K562 (cell line): ENCODE data around the gene USP20. TPM values are rescaled to one million over a fixed set of nuclear protein-coding genes. Genes with fewer than 3 reads are reported as not detected.

ENCODE experiments used
- ARID1B ChIP-seq: fragments of 450-650 bp; IDR thresholded peaks from 2 replicates; pipeline ENCODE4 v1.6.1; 2016; ENCODE audit warnings: antibody characterized with exemption, mild to moderate bottlenecking, inconsistent platforms
- FIP1L1 ChIP-seq: fragments of 200-400 bp; formaldehyde crosslinking; IDR thresholded peaks from 2 replicates; pipeline ENCODE4 v1.6.1; 2018; ENCODE audit warnings: mild to moderate bottlenecking, low read depth, low read length; ENCODE audit not compliant: poor library complexity, severe bottlenecking
- HMG20B ChIP-seq: fragments of 250-450 bp; sonication (Bioruptor Pico); IDR thresholded peaks from 2 replicates; pipeline ENCODE4 v1.5.0; 2021; ENCODE audit warnings: mild to moderate bottlenecking
- LARP7 ChIP-seq: fragments of 450-650 bp; IDR thresholded peaks from 2 replicates; pipeline ENCODE4 v1.6.1; 2016
- MAFF ChIP-seq: IDR thresholded peaks from 2 replicates; pipeline ENCODE4 v1.6.1; 2012; ENCODE audit warnings: low read length, improper control_type of control experiment
- MBD2 ChIP-seq: sonication (generic); IDR thresholded peaks from 2 replicates; pipeline ENCODE4 v1.6.1; 2016; ENCODE audit warnings: low read depth, borderline replicate concordance
- MTA3 ChIP-seq: fragments of 450-650 bp; formaldehyde crosslinking; IDR thresholded peaks from 2 replicates; pipeline ENCODE4 v1.6.1; 2017; ENCODE audit warnings: mild to moderate bottlenecking, borderline replicate concordance
- RBBP5 ChIP-seq: fragments of 200-600 bp; sonication (generic); IDR thresholded peaks from 2 replicates; pipeline ENCODE4 v1.6.1; 2012; ENCODE audit warnings: borderline replicate concordance, mild to moderate bottlenecking, low read length, control low read depth, inconsistent platforms; ENCODE audit not compliant: insufficient read depth, poor library complexity, severe bottlenecking
- SAP30 ChIP-seq: fragments of 200-600 bp; sonication (generic); IDR thresholded peaks from 2 replicates; pipeline ENCODE4 v1.6.1; 2012; ENCODE audit warnings: borderline replicate concordance, low read depth, mild to moderate bottlenecking, moderate library complexity, low read length, control low read depth, inconsistent platforms; ENCODE audit not compliant: insufficient read depth, poor library complexity, severe bottlenecking
- SMARCE1 ChIP-seq: fragments of 450-650 bp; IDR thresholded peaks from 2 replicates; pipeline ENCODE4 v1.7.1; 2016; ENCODE audit warnings: mild to moderate bottlenecking
- ZNF274 ChIP-seq: IDR thresholded peaks from 2 replicates; pipeline ENCODE4 v1.6.1; 2011; ENCODE audit warnings: low read depth, mild to moderate bottlenecking, low read length, moderate library complexity, borderline replicate concordance
- polyA plus RNA-seq, 8 experiments: library from polyadenylated mRNA; depleted of rRNA in 4 of 8; stranded (reverse) in 5 of 8; unstranded in 3 of 8; fragments of >200 nt; fragmentation: Nextera tagmentation in 2 of 8; fragmentation: Illumina TruSeq in 1 of 8; extraction: Ambion mirVana in 2 of 8; extraction: Trizol in 1 of 8; gene quantifications; 2 replicates each; pipeline versions ENCODE4 v1.2.1 to v1.2.3, GENCODE V29; 2011 to 2014; ENCODE audit warnings: inconsistent platforms in 1 of 8, missing spikeins in 1 of 8
- total RNA-seq, 7 experiments: library from RNA; depleted of rRNA in 6 of 7; stranded (reverse); fragments of >200 nt in 6 of 7; fragmentation: Illumina TruSeq in 2 of 7; extraction: Trizol in 2 of 7; gene quantifications; 2 replicates each; pipeline versions ENCODE4 v1.2.1 to v1.2.3, GENCODE V29; 2011 to 2021; ENCODE audit warnings: low replicate concordance in 1 of 7
- TF ChIP-seq, protein P1 (sequence below): fragments of 250-450 bp; sonication (Bioruptor Pico); IDR thresholded peaks from 2 replicates; pipeline ENCODE4 v1.5.0; 2021; ENCODE audit warnings: mild to moderate bottlenecking, borderline replicate concordance
- TF ChIP-seq, protein P2 (sequence below), 2 experiments: IDR thresholded peaks; 2 replicates each; pipeline ENCODE4 v1.6.1; 2012; ENCODE audit warnings: improper control_type of control experiment in 2 of 2, low read depth in 2 of 2, low read length in 2 of 2, borderline replicate concordance in 1 of 2
- TF ChIP-seq, protein P3 (sequence below): sonication (generic); formaldehyde crosslinking; IDR thresholded peaks from 2 replicates; pipeline ENCODE4 v1.9.0; 2022; ENCODE audit warnings: mild to moderate bottlenecking, missing genetic modification reagents
- TF ChIP-seq, protein P4 (sequence below), 3 experiments: IDR thresholded peaks in 2 of 3; conservative IDR thresholded peaks in 1 of 3; 2 replicates each; pipeline ENCODE4 v1.5.1; 2011 to 2012; ENCODE audit warnings: low read length in 3 of 3, mild to moderate bottlenecking in 3 of 3, control low read depth in 2 of 3, improper control_type of control experiment in 1 of 3, inconsistent platforms in 1 of 3, low read depth in 1 of 3, mixed read lengths in 1 of 3, moderate library complexity in 1 of 3; ENCODE audit not compliant: insufficient read depth in 2 of 3
- TF ChIP-seq, protein P5 (sequence below), 2 experiments: fragments of 450-650 bp; conservative IDR thresholded peaks; 2 replicates each; pipeline ENCODE4 v1.6.1; 2017; ENCODE audit warnings: mild to moderate bottlenecking in 2 of 2, moderate library complexity in 2 of 2

Gene USP20
- total and polyA plus RNA-seq, 9 of the 15 experiments (the other 6 are each of a cell fraction or from before 2014, with no cell fraction given), result 1.9 to 136 (median 49.1) TPM

DNA sequence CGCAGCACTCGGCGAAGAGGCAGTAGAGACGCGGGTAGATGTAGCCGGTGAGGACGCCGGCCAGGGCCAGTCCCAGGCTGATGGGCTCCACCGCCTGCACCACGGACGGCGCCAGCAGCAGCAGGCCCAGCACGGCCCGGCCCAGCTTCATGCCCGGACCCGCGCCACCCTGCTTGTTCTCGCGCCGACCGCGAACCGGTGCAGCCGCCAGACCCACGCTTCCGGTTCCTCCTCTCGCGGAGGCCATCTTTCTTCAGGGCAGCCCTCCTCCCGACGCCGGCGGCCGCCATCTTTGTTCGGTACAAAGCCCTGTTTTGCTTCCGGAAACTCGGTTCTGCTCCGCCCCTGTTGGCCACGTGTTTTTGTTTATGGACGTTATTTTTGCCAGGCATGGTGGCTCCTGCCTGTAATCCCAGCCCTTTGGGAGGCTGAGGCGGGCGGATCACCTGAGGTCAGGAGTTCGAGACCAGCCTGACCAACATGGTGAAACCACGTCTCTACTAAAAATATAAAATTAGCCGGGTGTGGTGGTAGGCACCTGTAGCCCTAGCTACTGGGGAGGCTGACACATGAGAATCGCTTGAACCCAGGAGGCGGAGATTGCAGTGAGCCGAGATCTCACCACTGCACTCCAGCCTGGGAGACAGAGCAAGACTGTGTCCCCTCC is 11.2 kb upstream of the USP20 start, which contains the start of gene TOR1A (continued):
- TF ChIP-seq, protein P1, sequence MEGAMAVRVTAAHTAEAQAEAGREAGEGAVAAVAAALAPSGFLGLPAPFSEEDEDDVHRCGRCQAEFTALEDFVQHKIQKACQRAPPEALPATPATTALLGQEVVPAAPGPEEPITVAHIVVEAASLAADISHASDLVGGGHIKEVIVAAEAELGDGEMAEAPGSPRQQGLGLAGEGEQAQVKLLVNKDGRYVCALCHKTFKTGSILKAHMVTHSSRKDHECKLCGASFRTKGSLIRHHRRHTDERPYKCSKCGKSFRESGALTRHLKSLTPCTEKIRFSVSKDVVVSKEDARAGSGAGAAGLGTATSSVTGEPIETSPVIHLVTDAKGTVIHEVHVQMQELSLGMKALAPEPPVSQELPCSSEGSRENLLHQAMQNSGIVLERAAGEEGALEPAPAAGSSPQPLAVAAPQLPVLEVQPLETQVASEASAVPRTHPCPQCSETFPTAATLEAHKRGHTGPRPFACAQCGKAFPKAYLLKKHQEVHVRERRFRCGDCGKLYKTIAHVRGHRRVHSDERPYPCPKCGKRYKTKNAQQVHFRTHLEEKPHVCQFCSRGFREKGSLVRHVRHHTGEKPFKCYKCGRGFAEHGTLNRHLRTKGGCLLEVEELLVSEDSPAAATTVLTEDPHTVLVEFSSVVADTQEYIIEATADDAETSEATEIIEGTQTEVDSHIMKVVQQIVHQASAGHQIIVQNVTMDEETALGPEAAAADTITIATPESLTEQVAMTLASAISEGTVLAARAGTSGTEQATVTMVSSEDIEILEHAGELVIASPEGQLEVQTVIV, result no peak
- no peak for TF ChIP-seq HMG20B (CRISPR knock-in tag)
- TF ChIP-seq, protein P2, sequence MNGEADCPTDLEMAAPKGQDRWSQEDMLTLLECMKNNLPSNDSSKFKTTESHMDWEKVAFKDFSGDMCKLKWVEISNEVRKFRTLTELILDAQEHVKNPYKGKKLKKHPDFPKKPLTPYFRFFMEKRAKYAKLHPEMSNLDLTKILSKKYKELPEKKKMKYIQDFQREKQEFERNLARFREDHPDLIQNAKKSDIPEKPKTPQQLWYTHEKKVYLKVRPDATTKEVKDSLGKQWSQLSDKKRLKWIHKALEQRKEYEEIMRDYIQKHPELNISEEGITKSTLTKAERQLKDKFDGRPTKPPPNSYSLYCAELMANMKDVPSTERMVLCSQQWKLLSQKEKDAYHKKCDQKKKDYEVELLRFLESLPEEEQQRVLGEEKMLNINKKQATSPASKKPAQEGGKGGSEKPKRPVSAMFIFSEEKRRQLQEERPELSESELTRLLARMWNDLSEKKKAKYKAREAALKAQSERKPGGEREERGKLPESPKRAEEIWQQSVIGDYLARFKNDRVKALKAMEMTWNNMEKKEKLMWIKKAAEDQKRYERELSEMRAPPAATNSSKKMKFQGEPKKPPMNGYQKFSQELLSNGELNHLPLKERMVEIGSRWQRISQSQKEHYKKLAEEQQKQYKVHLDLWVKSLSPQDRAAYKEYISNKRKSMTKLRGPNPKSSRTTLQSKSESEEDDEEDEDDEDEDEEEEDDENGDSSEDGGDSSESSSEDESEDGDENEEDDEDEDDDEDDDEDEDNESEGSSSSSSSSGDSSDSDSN (IDR thresholded peaks at IDR 0.05; ENCODE audit: borderline replicate concordance in 1 of 2, low read depth in 2 of 2, low read length in 2 of 2), result 0 out of 4 replicates have a peak, but pooled peaks of 1 of the 2 experiments have one; percentile 67
- no peak for TF ChIP-seq LARP7
- TF ChIP-seq ZNF274, result no peak
- TF ChIP-seq MBD2, result peak; percentile 90
- TF ChIP-seq, protein P3, sequence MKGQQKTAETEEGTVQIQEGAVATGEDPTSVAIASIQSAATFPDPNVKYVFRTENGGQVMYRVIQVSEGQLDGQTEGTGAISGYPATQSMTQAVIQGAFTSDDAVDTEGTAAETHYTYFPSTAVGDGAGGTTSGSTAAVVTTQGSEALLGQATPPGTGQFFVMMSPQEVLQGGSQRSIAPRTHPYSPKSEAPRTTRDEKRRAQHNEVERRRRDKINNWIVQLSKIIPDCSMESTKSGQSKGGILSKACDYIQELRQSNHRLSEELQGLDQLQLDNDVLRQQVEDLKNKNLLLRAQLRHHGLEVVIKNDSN (CRISPR knock-in tag), result peak; percentile 96
- no peak for TF ChIP-seq SMARCE1
- TF ChIP-seq, protein P4, sequence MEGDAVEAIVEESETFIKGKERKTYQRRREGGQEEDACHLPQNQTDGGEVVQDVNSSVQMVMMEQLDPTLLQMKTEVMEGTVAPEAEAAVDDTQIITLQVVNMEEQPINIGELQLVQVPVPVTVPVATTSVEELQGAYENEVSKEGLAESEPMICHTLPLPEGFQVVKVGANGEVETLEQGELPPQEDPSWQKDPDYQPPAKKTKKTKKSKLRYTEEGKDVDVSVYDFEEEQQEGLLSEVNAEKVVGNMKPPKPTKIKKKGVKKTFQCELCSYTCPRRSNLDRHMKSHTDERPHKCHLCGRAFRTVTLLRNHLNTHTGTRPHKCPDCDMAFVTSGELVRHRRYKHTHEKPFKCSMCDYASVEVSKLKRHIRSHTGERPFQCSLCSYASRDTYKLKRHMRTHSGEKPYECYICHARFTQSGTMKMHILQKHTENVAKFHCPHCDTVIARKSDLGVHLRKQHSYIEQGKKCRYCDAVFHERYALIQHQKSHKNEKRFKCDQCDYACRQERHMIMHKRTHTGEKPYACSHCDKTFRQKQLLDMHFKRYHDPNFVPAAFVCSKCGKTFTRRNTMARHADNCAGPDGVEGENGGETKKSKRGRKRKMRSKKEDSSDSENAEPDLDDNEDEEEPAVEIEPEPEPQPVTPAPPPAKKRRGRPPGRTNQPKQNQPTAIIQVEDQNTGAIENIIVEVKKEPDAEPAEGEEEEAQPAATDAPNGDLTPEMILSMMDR (IDR thresholded peaks at IDR 0.05 in 2 of 3, conservative IDR thresholded peaks at IDR 0.05 in 1 of 3; ENCODE audit: insufficient read depth in 2 of 3, low read depth in 1 of 3, low read length in 3 of 3), result no peak; a peak in 1 of 6 replicates
- TF ChIP-seq FIP1L1, result peak; percentile 64
- TF ChIP-seq MAFF, result no peak
- TF ChIP-seq RBBP5, result peak; percentile 76
- TF ChIP-seq SAP30, result peak; percentile 98
- peak; percentile 96 for TF ChIP-seq MTA3
- TF ChIP-seq, protein P5, sequence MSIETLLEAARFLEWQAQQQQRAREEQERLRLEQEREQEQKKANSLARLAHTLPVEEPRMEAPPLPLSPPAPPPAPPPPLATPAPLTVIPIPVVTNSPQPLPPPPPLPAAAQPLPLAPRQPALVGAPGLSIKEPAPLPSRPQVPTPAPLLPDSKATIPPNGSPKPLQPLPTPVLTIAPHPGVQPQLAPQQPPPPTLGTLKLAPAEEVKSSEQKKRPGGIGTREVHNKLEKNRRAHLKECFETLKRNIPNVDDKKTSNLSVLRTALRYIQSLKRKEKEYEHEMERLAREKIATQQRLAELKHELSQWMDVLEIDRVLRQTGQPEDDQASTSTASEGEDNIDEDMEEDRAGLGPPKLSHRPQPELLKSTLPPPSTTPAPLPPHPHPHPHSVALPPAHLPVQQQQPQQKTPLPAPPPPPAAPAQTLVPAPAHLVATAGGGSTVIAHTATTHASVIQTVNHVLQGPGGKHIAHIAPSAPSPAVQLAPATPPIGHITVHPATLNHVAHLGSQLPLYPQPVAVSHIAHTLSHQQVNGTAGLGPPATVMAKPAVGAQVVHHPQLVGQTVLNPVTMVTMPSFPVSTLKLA (conservative IDR thresholded peaks at IDR 0.05), result peak; percentile 100
- peak; percentile 55 for TF ChIP-seq ARID1B
